CMK (cell line): ENCODE measurements around the gene DCAF15.

Source experiments
- DNase-seq: peaks from one replicate; pipeline ENCODE4 v3.0.0-alpha.2; 2010; ENCODE audit warnings: low read depth

Gene DCAF15

DNA sequence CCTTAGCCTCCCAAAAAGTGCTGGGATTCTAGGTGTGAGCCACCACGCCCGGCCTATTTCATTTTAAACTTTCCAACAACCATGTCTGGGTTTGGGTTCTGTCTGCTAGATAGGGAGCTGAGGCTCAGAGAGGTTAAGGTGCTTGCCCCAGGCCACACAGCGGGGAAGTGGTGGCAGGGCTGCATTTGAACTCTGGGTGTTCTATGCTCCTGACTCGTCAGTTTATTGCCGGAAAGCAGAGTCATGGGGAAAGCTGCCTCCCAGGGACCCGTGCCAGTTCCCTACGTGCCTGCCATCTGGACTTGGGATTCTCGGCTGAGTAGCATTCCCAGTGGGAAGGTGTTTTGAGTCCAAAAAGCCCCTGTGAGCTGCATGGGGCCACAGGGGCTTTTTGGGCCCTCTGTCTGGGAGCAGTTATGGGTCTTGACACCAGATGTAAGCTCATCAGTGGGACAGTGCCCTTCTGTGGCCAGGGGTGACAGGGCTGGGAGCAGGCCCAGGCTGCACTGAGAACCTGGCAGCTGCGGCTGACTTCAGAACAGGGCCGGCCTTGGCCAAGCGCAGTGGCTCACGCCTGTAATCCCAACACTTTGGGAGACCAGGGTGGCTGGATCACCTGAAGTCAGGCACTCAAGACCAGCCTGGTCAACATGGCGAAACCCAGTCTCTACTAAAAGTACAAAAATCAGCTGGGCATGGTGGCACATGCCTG is 42.9 kb downstream of the DCAF15 start:
- DNase-seq = no peak

DNA sequence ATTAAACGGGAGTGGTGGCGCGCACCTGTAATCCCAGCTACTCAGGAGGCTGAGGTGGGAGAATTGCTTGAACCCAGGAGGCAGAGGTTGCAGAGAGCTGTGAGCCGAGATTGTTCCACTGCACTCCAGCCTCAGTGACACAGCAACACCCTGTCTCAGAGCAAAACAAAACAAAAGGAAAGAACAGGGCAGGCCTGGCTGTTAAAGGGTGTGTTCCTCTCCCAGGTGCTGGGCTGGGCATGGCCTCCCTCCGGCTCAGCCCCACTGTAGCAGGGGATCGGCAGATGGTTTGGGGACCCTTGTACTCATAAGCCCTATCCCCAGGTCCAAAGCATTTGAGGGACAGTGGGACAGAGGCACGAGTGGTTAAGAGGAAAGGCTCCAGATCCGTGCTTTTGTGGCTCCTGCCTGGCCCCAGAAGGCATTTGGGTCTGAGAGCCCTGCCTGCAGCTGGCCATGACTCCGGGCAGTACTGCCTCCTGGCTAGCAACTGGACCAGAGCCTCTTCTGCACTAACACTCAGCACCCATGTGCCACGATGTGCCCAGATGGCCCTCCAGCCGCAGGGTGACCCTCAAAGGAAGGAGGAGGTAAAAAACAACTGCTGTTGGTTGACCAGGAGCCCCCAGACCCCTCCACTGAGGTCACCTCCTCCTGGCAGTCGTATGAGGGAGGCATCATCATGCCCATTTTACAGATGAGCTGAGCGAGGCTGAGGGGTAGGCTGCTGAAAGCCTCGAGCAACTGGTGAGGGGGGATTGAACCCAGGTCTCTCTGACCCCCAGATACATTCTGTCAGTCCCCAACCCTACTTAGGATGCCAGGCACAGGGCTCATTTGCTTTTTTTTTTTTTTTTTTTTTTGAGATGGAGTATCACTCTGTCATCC is 43.8 kb downstream of the DCAF15 start:
- DNase-seq = no peak

GRCh38 chr19:13996928-13997630 is 44.8 kb downstream of the DCAF15 start:
- DNase-seq = no peak

GRCh38 chr19:13997631-13997962 is 45.3 kb downstream of the DCAF15 start:
- no peak for DNase-seq

- no peak for DNase-seq
These were observed 46.1 kb downstream of the DCAF15 start for GRCh38 chr19:13998426-13998825.

DNA sequence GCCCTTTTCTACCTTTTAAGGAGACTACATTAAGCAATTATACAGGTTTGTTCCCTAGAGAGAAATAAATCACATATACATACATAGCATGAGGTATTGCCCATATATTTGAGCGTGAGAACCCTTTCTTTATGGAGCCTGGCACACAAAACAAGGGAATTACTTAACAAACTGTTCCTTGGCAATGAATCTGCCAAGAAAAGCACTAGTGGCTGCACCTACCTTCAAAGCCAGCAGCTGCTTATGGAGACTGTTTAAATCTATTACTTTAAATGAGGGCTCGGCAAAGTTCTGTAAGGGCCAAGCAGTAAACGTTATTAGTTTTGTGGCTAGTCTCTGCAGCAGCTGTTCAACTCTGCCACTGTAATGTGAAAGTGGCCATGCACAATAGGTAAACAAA is 46.8 kb downstream of the DCAF15 start:
- DNase-seq = no peak

DNA sequence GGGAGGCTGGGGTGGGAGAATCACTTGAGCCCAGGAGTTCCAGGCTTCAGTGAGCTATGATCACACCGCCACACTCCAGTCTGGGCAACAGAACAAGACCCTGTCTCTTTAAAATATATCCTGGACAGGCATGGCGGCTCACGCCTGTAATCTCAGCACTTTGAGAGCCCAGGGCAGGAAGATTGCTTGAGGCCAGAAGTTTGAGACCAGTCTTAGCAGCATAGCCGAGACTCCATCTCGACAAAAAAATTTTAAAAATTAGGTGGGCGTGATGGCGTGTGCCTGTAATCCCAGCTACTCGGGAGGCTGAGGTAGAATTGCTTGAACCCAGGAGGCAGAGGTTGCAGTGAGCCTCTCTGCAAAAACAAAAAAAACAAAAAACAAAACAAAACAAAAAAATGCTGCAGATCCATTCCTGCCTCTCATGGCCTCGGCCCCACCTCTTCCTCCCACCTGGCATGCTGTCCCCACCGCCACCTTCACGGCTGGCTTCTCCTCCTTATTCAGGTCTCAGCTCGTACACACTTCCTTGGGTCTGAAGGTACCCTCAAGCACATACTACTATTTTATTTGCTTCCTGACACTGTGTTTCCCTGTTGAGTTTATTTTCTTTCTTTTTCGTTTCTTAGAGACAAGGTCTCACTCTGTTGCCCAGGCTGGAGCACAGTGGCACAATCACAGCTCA is 48.5 kb downstream of the DCAF15 start:
- DNase-seq = no peak

DNA sequence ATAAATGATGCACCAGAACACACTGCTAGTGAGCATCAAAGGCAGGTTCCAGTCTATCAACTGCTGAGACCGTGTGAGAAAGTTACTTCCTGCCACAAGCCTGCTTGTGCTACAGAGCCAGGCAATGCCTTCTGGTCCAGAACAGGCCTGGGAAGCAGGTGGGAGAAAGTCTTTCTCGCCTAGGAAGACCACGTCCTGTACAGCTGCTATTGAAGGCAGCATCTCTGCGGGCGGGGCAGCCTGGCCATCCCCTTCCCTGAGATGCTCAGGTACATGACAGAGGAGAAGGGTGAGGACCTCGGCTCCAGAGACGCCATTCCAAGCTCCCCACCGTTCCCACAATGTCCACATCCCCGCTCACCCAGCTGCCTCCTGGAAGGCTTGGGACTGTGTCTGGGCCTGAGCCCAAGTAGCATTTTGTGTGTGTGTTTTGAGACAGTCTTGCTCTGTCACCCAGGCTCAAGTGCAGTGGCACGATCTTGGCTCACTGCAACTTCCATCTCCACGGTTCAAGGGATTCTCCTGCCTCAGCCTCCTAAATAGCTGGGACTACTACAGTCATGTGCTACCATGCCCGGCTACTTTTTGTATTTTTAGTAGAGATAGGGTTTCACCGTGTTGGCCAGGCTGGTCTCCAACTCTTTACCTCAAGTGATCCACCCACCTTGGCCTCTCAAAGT is 50.4 kb downstream of the DCAF15 start:
- DNase-seq = no peak

DNA sequence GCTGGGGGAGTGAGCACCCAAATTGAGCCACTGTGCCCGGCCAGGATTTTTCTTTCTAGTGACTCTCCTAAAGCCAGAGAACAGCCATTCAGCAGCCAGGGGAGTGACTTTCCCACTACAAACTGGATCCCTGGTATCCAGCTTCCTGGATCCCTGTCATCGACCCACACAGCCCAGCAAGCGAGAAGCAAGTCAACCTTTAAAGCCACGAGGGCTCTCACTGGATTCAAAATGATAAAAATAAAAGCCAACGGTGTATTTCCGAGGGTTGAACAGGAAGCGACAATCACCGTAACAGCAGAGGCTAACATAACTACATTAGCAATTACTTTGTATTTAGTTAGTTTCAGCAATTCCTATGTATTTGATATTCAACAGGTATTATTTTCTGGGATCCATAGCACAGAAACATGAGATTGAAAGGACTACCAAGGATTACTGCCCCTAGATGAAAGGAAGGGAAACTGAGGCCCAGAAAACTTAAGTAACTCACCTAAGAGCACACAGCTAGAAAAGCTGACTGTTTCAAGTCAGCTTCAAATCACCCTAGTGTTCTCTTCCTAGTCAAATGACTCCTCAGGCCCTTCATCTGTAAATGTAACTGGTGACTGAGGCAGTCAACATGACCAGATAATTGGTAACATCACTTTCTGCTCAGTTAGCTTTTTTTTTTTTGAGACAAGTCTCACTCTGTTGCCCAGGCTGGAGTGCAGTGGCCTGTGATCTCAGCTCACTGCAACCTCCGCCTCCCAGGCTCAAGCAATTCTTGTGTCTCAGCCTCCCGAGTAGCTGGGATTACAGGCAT is 51.1 kb downstream of the DCAF15 start:
- DNase-seq = no peak

DNA sequence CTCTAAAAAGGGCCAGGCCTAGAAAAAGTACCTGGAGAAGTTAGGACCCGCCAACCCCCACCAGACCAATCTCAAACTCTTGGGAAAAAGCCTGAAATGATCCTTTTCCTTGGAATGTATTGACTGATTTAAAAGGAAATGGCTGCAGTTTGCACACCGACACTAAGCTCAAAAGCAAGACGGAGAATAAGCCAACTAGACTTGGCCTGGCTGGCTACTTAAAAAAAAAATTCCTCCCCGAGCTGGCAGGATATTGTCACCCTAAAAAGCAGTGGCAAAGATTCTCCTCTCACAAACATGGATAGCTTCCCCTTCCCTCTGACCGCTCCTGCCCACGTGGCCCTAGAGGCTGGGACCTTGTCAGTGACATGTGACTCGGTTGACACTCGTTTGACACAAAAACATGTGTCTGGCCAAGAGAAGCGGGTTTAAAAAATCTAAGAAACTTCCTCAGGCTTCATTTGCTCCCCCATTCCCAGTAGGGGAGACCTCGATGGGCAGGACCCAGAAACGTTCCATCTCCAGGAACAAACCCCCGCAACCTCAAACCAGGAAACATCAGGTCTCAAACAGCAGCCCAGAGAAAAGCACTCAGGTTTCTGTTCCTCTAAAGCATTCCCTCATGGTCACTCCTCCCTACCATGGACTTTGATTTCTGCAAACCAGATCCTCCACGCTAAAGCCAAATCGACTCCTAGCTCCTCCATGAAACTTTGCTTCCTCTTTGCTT is 52.5 kb downstream of the DCAF15 start:
- no peak for DNase-seq

DNA sequence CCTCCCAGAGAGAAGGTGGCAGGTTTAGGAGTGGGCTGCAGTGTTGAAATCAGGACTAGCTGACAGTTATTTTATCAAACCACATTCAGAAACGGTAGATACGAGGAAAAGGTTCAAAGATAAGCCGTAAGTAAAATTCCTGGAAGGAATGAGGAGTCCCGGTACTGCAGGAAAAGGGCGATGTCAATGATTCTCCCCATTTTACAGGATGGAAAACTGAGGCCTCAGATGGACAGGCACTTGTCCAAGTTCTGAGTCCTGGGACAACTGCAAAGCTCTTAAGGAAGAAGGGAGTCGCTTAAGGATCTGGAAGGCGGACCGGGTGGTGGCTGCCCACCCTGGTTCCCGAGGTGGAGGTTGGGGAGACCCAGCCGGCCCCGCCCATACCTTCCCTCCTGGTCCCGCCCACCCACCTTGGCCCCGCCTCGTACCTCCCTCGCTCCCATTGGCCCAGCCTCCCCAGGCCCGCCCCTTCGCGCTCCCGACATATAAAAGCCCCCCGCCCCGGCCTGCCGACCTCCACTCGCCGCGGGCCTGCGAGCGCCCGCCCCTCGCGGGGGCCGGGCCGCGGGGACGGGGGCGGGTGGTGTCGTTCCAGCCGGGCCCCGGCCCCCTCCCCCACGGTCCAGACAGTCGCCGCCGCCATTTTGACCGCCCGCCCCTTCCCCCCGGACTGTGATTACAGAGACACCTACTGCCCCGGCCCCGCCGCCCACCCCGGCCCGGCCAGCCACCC is 53.2 kb downstream of the DCAF15 start:
- DNase-seq = peak; percentile 85

DNA sequence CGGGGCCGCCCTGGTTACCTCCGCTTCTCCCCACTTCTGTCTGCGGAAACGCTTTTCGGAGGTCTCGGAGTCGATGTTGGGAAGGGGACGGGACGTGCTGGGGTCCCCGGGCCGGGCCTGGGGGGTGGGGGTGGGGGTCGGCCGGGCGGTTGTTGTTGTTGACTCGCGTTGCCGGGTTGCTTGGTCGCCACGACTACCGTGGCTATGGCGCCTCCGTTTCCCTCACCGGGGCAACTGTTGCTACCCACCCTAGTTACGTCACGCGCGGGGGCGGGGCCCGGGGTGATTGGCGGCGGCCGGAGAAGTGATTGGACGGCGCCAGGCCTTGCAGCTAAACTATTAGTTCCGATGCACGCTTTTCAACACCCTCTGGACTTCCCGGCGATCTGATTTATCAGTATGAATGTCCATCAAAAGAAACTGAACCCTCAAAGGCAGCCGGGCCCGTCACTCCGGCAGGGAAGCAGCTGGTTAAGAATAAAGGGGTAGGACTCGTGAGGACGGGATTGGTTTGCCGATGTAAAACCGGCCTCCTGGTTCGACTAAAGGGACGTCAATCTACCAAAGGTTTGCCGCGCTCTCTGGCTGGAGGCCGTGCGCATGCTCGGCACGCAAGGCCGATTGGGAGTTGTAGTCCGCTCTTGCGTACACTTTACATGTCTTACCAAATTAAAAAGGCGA is 53.9 kb downstream of the DCAF15 start, which contains the start of gene RFX1:
Gene RFX1, minus strand, starts transcription at position 236 of the 681 bp plus-strand sequence. CDS start 12,477 bp downstream, outside the sequence.
- peak; percentile 97 for DNase-seq

DNA sequence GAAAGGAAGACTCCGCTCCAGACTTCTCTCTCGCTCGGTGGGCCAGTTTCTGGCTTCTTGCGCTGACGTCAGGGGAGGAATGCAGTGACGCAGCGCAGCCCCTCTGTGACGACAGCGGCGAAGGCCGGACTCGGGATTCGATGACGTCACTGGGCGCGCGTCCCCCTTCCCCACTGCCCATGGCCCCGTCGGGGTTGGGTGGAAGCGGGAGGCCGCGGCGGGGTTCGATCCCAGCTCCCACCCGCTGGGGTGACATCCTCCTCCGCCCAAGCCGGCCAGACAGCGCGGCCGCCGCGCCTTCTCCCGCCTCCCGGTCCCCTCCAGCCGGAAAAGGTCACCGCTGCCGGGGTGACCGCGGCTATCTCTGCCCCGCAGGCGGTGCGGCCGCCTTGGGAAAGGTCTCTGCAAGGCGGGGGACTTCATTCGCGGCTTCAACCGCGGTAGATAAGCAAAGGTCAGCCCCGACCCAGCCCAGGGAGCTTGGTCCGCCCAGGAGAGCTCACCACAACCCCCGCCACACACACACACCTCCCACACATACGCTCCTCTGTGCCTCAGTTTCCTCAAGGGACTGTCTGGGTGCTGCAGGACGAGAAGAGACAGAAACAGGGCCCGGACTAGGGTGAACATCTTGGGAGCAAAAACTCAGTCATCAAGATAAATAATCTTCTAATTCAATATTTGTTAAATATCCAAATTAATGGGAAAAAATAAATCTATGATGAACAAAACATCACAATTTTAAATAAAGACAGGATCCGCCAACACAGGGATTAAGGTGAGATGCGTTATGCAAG is 54.7 kb downstream of the DCAF15 start:
- peak; percentile 88 for DNase-seq
